Epithelial cell of esophagus (primary cell): ENCODE data around the gene SYVN1.

Source experiments
- DNase-seq: peaks from one replicate; pipeline ENCODE4 v3.0.0; 2010; ENCODE audit warnings: low read depth
- H3K4me3 ChIP-seq: 2 replicates; pipeline ENCODE4 v1.5.1; 2011; ENCODE audit warnings: mild to moderate bottlenecking, low read length, control low read depth
- CTCF ChIP-seq: IDR thresholded peaks from 2 replicates; pipeline ENCODE4 v1.5.1; 2011; ENCODE audit warnings: low read depth, mild to moderate bottlenecking, low read length, control low read depth, inconsistent platforms; ENCODE audit not compliant: insufficient read depth; ENCODE audit errors: missing control alignments

Gene SYVN1

GRCh38 chr11:65109231-65110198 lies 24.8 kb downstream of the SYVN1 start:
- H3K4me3 ChIP-seq, result no peak overlapping the region
- DNase-seq, result no peak
- TF ChIP-seq CTCF, result no peak

GRCh38 chr11:65108469-65109123 lies 25.7 kb downstream of the SYVN1 start:
- TF ChIP-seq CTCF, result no peak
- peak; percentile 26 for DNase-seq
- no peak overlapping the region for H3K4me3 ChIP-seq

- TF ChIP-seq CTCF, result no peak
- no peak overlapping the region for H3K4me3 ChIP-seq
- no peak for DNase-seq
Observed at GRCh38 chr11:65107751-65108468, 26.4 kb downstream of the SYVN1 start.

GRCh38 chr11:65107078-65107477 lies 27.2 kb downstream of the SYVN1 start:
- H3K4me3 ChIP-seq, result no peak overlapping the region
- TF ChIP-seq CTCF, result no peak
- DNase-seq, result no peak

- no peak overlapping the region for H3K4me3 ChIP-seq
- no peak for DNase-seq
- TF ChIP-seq CTCF, result no peak
Observed at GRCh38 chr11:65104628-65105027, 29.7 kb downstream of the SYVN1 start.

- DNase-seq, result no peak
- no peak overlapping the region for H3K4me3 ChIP-seq
- no peak for TF ChIP-seq CTCF
Observed at GRCh38 chr11:65103476-65103875, 30.8 kb downstream of the SYVN1 start.
